Neural progenitor cell (in vitro differentiated cells): Measurements from ENCODE around the gene HCFC1.
"Not testable (repeated sequence)": the region's sequence is repeated elsewhere in the genome, so short reads cannot be mapped to it uniquely, and the experiment has no call there.

Experiments
- EZH2 ChIP-seq: fragments of 200-600 bp; sonication (generic); IDR thresholded peaks from 2 replicates; pipeline ENCODE4 v1.6.1; 2017; ENCODE audit warnings: antibody characterized with exemption, mild to moderate bottlenecking, moderate library complexity
- TF ChIP-seq, protein P1 (sequence below): fragments of 200-600 bp; sonication (generic); IDR thresholded peaks from 2 replicates; pipeline ENCODE4 v1.5.1; 2017; ENCODE audit warnings: antibody characterized with exemption, mild to moderate bottlenecking

- TF ChIP-seq, protein P1, sequence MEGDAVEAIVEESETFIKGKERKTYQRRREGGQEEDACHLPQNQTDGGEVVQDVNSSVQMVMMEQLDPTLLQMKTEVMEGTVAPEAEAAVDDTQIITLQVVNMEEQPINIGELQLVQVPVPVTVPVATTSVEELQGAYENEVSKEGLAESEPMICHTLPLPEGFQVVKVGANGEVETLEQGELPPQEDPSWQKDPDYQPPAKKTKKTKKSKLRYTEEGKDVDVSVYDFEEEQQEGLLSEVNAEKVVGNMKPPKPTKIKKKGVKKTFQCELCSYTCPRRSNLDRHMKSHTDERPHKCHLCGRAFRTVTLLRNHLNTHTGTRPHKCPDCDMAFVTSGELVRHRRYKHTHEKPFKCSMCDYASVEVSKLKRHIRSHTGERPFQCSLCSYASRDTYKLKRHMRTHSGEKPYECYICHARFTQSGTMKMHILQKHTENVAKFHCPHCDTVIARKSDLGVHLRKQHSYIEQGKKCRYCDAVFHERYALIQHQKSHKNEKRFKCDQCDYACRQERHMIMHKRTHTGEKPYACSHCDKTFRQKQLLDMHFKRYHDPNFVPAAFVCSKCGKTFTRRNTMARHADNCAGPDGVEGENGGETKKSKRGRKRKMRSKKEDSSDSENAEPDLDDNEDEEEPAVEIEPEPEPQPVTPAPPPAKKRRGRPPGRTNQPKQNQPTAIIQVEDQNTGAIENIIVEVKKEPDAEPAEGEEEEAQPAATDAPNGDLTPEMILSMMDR = not testable (repeated sequence)
- TF ChIP-seq EZH2 = not testable (repeated sequence)
Observed at GRCh38 chrX:153980394-153980793, 8.8 kb upstream of the HCFC1 start.
